HEK293T (cell line): ENCODE data around the gene SMIM26.

Experiments used
- FOXM1 ChIP-seq: fragments of 450-650 bp; IDR thresholded peaks from 2 replicates; pipeline ENCODE4 v1.6.1; 2017; ENCODE audit warnings: mild to moderate bottlenecking, borderline replicate concordance
- L3MBTL2 ChIP-seq: fragments of 450-650 bp; conservative IDR thresholded peaks from 2 replicates; pipeline ENCODE4 v1.6.1; 2016; ENCODE audit warnings: mild to moderate bottlenecking
- NFRKB ChIP-seq: fragments of 450-650 bp; IDR thresholded peaks from 2 replicates; pipeline ENCODE4 v1.6.1; 2016; ENCODE audit warnings: mild to moderate bottlenecking, moderate library complexity
- SP1 ChIP-seq: fragments of 450-650 bp; IDR thresholded peaks from 2 replicates; pipeline ENCODE4 v1.6.1; 2017
- SUZ12 ChIP-seq: fragments of 450-650 bp; IDR thresholded peaks from 2 replicates; pipeline ENCODE4 v1.6.1; 2016; ENCODE audit warnings: mild to moderate bottlenecking
- ZNF384 ChIP-seq: fragments of 450-650 bp; IDR thresholded peaks from 2 replicates; pipeline ENCODE4 v1.6.1; 2016

DNA sequence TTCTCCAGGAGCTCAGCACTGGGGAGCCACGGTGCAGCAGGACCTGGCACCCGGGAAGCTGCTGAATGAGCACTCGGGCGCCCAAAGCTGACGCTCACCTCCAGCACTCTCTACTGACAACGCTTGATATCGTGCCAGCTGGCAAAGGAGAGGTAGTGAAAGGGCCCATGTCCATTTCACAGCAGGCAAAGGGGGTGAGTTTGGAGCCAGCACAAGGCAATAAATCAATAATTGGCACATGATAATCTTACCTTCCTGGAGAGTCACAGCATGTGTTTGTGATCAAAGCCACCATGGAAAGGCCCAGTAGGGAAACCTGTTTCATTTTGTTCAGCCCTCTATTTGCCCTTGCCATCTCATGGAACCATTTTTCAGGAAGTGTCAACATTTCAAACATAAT, 23.3 kb upstream of the SMIM26 start:
- TF ChIP-seq NFRKB, result no peak
- no peak for TF ChIP-seq SP1
- TF ChIP-seq L3MBTL2, result no peak
- no peak for TF ChIP-seq FOXM1
- no peak for TF ChIP-seq SUZ12
- TF ChIP-seq ZNF384, result no peak
